GM19043 (cell line): ENCODE measurements around the gene SETD1B.
"Not testable (repeated sequence)": the region's sequence is repeated elsewhere in the genome, so short reads cannot be mapped to it uniquely, and the experiment has no call there.

Experiments used
- ATAC-seq: cut with Tn5 transposase; IDR thresholded peaks from one replicate; pipeline ENCODE4 v1.9.1; 2021; ENCODE audit warnings: low read depth; ENCODE audit not compliant: unreplicated experiment

Gene SETD1B

DNA sequence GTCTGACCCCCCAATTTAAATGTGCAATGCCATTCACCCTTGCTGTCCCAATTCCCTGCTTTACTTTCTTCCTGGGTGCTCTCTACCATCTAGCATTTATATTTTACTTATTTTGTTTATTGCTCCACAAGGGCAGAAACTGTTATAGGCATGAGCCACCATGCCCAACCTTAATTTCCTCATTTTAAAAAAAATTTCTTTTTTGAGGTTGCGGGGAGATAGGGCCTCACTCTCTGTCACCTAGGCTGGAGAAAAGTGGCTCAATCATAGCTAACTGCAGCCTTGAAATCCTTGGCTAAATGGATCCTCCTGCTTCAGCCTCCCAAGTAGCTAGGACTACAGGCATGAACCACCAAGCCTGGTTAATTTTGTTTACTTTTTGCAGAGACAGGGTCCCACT lies 41.9 kb downstream of the SETD1B start:
- ATAC-seq: no peak

DNA sequence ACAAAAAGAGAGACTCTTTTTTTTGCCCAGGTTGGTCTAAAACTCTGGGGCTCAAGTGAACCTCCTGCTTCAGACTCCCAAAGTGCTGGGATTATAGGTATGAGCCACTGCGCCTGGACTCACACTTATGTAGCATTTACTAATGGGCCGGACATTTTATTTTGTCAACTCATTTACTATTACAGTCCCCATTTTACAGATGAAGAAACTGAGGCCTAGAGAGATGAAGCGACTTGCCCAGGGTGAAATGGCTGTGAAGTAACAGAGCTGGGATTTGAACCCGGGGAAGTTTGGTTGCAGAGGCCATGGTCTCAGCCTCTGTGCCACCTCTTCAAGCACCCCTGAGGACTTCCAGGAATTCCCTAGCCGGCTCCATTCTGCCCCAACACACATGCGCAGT lies 45.4 kb downstream of the SETD1B start:
- ATAC-seq: no peak

DNA sequence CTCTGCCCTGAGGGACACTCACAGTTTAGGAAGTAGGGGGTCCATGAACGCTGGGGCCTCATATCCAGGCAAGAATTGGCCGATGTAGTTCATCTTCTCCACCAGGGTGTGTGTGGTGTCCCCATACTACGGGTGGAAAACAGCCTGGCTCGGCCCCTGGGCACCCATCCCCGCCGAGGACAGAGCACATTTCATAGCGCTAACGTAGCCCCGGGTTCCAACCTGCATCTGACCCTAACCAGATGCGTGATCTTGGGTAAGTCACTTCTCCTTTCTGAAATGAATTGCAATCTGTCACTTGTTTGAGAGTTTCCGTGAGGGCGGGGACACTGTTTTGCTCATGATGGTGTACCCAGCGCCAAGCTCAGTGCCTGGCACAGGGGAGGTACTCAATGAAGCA lies 45.9 kb downstream of the SETD1B start:
- ATAC-seq: no peak

DNA sequence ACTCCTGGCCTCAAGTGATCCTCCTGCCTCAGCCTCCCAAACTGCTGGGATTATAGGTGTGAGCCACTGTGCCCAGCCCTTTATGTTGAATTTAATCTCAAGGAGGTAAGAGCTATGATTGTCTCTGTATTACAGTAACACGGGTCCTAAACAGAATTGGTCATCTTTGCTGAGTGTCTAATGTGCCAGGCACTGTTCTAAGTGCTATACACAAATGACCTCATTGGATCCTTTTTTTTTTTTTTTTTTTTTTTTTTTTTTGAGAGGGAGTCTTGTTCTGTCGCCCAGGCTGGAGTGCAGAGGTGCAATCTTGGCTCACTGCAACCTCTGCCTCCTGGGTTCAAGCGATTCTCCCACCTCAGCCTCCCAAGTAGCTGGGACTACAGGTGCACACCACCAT lies 48.6 kb downstream of the SETD1B start:
- ATAC-seq: not testable (repeated sequence)

DNA sequence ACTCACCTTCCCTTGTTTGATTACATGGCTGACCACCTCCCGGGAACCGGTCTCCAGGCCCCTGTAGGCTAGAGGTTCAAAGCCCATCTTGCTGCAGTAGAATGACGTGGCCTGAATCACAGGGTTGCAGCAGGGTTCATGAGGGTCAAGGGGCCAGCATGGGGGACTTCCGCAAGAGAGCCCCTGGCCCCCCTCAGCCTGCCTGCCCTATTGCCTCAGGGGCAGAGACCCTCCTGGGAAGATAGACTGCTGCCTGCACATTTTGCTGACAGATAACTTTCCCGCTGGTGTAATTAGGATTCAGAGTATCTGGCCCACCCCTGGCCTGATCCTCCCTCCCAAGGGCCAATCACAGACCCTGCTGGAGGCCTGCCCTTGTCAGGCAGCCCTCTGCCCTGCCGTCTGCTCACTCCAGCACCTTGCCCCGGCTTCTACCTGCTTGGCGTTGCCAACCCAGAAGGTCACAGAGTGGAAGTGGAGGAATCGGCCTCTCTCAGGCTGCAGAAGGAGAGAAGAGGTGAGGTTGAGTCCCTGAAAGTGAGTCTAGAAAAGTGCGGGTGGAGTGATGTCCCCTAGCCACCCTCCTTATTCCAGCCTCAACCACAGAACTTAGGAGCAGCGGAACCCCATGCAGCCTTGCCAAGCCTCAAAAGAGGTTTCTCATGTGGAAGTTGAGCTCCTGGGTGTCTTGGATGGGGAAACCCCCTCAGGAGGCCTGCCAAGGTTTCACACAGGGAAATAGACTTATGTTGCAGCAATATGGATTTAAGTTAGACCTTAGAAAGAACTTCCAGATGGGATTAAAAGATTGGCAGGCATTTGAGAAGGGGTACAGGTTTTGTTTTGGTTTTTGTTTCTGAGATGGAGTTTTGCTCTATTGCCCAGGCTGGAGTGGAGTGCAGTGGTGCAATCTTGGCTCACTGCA lies 53.8 kb downstream of the SETD1B start:
- ATAC-seq: no peak

DNA sequence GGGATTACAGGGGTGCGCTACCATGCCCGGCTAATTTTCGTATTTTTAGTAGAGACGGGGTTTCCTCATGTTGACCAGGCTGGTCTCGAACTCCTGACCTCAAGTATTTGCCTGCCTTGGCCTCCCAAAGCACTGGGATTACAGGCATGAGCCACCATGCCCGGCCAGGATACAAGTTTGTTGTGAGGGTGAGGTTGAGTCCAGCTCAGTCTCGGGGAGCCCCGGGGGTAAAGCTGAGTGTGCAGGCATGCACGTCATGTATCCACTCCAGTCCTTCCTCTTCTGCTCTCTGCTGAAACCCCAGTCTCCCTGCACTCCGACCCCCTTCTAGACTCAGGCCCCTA lies 54.5 kb downstream of the SETD1B start:
- no peak for ATAC-seq

DNA sequence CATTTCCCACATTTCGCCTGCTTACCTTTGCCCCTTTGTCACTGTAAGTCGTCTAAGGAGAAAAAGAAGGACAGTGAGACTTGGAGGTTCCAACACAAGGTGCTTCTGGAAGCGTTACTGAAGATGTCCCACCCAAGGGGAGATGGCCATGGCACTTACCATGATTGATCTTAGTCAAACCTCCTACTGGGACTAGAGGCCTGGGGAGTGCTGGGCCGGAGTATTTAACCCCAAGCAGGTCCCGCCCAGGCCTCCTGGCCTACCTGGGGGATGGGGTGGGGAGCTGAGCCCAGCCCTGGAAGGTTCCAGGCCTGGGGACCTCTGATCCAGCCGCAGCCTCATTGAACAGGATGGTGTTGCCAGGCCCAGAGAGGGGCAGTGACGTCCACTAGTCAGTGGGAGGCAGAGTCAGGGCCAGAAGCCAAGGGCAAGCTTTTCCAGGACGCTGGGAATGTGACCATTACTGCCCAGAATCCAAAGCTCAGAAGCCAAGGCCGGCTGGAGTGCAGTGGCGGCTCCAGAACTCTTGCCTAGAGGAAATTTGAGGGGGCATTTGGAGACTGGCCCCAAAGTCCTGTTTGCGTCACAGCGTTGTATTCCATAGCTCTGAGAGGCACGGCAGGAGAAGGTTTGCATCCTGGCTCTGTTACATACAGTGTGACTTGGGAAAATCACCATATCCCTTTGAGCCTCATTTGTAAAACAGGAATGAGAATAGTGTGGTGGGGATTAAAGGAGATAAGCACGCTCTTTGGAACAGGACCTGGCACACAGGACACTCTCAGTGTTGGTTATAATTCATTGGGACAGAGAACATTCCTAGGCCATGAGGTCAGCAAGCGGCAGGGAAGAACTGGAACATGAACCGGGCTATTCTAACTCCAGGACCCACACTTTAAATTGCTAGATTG lies 55.1 kb downstream of the SETD1B start, which contains the start of gene HPD:
Gene HPD, minus strand, starts transcription at position 198 of the 911 bp plus-strand sequence. Its CDS starts 36 bp downstream, at position 162.
- ATAC-seq: no peak

DNA sequence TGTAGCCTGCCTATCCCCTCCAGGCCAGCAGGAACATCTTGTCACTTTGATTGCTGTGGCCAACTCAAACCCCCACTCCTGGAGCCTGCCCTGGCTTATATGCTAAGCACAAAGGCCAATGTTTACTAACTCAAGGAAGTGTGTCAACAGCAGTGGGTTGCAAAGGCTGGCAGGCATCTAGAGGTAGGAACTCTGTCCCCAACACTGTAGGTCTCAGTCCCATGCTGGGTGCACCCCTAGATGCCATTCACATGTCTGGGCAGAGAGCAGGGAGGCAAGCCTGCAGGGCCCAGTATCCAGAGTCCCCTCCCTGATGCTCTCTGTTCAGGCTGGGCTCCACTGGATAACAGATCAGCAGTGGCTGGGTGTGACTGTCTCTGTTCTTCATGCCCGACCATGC lies 56.4 kb downstream of the SETD1B start:
- no peak for ATAC-seq

DNA sequence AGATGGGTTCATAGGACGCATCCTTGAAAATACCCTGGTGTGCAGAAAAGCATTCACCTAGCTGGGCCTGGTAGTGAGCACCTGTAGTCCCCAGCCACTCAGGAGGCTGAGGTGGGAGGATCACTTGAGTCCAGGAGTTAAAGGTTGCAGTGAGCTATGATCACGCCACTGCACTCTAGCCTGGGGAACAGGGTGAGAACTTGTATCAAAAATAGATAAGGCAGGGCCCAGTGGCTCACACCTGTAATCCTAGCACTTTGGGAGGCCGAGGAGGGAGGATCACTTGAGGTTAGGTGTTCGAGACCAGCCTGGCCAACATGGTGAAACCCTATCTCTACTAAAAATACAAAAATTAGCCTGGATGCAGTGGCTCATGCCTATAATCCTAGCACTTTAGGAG lies 56.9 kb downstream of the SETD1B start:
- ATAC-seq: not testable (repeated sequence)

DNA sequence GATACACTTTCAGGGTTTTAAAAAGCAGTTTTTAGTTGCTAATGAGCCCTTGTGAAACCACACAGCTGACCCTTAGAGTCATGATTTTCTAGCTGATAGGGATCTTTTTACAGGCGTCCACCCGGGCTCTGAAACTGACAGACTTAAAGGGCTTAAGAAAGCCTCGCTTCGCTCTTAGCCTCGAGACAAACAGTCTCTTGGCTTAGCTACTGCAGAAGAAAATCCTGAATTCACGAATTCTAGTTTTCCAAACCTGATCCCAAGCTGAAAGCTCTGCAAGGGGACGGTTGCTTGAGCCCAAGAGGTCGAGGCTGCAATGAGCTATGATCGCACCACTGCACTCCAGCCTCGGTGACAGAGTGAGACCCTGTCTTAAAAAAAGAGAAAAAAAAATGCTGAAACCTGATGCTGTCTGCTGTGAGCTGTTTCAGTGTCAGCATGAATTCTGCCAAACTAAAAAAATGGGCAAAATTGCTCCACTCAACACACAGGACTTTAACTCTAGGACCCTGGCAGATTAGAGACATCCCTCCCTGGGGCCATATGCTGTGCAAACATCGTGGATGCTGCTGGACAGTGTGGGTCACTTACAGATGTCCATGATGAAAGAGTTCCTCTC lies 57.9 kb downstream of the SETD1B start:
- ATAC-seq: no peak

DNA sequence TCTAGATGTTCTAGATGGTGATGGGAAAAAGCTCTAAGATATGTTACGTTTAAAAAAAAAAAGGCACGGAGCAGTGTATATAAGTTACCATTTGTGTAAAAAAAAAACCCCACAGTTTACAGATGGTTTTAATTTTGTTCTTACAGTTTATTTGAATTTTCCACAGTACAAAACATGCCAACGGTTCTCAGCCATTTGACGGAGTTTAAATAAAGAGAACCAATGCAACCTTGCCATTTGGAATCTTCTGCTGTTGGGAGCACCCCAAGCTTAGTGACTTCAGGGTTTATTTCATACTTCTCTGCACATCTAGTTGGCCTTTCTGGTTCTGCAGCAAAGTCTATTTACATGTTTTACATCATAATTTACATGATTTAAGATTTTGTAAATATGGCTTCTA lies 62.5 kb downstream of the SETD1B start:
- ATAC-seq: no peak

DNA sequence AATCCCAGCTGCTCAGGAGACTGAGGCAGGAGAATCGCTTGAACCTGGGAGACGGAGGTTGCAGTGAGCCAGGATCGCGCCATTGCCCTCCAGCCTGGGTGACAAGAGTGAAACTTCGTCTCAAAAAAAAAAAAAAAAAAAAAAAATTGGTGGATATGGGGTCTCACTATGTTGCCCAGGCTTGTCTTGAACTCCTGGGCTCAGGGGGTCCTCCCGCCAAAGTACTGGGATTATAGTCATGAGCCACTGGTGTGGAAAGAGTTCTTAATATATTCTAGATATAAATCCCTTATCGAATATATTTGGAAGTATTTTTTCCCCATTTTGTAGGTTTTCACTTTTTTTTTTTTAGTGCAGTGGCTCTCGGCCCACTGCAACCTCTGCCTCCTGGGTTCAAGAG lies 65.4 kb downstream of the SETD1B start:
- not testable (repeated sequence) for ATAC-seq

DNA sequence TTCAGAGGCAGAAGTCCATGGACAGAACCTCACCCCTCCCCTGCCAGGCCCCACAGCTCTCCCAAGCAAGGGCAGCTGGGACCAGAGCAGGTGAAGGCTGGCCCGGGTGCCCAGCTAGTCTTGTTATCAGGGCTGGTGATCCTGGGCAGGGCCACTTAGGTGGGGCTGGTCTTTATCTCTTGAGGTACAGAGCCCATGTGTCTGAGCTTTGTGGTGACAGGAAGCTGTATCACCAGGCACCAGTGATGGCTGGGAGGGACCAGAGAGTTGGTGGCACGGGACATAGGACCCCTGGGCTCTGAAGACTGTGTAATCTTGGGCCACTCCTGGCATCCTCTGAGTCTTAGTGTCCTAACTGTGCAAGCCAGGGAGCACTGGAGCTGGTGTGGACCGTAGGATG lies 67.7 kb downstream of the SETD1B start:
- ATAC-seq: no peak

DNA sequence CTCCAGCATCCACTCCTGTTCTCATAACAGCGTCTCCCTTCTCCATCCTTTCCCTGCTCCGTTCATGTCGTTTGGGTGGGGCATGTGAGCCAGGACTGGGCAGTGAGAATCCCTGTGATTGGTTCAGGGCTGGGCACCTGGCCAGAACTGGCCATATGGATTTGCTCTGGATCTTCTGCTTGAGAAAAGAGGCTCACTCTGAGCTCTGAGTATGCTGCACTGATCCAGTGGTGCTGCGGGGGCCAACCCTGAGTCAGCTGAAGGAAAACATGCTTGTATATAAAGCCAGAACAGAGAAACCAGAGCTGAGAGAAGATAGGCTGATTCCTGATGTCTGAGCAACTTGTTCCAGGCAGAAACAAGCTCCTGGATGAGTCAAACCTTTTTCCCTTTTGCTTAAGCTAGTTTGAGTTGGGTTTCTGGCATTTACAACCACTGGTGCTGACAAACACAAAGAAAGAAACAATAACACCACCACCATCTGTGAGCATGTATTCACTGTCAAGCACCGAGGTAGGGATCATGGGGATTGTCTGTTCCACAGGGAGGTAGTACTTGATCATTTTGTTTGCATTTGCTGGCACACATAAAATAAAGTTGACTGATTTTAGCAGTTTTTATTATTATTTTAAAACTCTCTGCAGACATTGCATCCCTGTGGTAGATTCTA lies 68.9 kb downstream of the SETD1B start:
- ATAC-seq: no peak

DNA sequence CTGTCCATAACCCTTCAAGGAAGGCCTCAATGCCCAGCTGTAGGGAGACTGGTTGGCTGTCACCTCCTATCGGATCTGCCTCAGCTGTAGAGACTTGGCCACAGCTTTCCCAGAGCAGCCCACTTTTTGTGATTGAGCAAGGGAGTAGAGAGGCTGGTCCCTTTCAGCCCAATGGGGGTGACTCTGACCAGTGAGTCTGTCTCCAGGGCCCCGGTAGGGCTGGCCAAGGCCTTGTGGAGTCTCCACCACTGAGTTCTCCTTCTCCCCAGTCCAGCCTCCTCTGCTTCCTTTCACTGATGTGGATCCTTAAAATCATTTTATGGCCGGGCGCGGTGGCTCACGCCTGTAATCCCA lies 69.4 kb downstream of the SETD1B start:
- no peak for ATAC-seq

DNA sequence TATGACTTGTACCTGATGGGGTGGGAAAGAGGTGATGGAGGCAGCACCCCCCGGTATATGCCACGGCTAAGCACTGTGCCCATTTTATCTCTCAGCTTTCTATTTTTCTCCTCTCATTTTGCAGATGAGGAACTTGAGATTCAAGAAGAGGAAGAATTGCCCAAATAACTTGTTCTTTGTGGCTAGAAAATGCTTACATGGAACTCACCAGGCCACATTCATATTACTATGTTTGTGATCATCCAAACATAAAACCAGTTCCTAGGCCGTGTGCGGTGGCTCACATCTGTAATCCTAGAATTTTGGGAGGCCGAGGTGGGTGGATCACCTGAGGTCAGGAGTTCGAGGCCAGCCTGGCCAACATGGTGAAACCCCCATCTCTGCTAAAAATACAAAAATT lies 70.3 kb downstream of the SETD1B start:
- no peak for ATAC-seq

DNA sequence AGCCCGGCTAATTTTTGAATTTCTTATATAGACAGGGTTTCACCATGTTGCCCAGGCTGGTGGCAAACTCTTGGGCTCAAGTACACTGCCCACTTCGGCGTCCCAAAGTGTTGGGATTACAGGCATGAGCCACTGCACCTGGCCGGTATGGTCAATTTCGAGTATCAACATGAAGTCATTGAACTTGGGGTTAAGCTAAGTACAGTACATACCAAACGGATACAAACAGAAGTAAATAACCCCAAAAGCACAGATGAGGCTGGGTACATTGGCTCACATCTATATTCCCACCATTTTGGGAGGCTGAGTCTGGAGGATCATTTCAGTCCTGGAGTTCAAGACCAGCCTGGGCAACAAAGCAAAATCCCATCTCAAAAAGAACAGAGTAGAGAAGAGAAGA lies 71.8 kb downstream of the SETD1B start:
- ATAC-seq: no peak

DNA sequence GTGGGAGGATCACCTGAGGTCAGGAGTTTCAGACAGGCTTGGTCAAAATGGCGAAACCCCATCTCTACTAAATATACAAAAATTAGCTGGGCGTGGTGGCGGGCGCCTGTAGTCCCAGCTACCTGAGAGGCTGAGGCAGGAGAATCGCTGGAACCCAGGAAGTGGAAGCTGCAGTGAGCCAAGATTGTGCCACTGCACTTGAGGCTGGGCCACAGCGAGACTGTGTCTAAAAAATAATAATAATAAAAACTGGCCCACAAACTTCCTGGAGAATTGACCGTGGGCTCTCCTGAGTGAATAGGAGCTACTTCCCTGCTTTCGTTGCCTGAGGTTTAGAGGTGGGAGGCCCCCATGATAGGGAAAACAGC lies 72.3 kb downstream of the SETD1B start:
- ATAC-seq: not testable (repeated sequence)
